Measurements from ENCODE around the gene REXO1.
"Not testable (repeated sequence)": the region's sequence is repeated elsewhere in the genome, so short reads cannot be mapped to it uniquely, and the experiment has no call there.

Gene REXO1

DNA sequence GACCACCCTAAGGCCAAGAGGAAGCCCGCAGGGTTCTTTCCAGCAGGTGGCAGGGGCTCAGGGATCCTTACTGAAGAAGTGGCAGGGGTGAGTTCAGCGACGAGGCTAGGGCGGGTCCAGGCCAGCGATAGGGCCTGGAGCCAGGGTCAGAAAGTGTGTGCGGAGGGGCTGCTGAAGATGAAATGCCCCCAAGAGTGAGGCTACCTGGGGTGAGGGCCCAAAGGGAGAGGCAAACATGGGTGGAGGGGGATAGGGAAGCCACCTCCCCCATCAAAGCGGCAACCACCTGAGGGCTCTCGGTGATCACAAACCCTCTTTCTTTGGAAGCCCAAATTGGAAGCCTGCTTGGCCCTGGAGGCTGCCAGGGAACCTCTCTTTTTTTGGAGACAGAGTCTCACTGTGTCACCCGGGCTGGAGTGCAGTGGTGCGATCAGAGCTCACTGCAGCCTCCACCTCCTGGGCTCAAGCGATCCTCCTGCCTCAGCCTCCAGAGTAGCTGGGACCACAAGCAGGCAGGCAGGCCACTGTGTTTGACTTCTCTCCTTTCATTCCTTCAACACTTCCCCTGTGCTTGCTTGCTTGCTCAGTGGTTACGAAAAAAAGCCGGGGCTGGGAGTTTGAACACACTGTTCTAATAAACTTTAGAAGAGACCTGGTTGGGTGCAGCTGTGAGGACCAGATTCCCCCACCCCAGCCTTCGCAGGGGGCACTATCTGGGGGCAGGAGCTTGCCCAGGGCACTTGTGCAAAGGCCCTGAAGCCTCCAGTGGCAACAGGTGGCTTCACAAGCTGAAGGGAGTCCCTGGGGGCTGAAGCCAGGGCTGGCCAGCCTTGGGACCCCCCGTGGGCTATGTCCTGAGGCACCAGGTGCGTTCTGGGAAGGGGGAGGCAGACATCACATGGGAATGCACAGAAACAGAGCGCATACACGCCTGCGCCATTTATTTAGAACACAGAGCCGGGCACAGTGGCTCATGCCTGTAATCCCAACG, 34.8 kb downstream of the REXO1 start:
- DNase-seq = no peak

DNA sequence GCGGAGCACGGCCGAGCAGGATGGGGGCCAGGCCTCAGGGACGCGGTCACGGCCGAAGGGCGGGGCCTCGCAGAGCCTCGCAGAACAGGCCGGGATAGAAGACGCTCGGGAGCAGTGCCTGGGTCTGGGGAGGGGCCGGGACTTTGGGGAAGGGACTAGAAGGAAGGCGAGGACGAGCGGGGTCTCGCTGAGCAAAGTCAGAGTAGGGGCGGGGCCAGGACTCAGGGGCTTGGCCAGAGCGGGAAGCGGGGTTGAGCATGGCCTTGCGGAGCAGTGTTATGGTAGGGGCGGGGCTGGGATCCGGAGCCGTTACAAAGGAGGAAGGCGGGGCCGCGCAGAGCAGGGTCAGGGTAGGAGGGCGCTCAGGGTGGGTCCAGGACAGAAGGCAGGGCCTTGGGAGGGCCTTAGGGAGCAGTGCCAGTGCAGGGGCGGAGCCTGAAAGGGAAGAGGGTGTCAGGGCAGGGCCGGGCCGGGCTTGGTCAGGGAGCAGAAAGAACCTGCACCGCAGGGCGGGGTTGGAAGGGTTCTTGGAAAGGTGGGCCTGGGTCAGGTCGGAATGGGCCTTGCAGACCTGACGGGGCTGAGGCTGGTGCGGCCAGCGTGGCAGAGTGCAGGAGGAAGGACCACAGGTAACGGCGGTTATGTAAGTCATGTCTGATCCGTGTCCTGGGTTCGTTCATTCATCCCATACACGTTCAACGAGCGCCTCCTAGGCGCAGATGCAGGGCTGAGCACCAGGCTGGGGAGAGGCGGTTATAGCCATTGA, 35.7 kb downstream of the REXO1 start:
- DNase-seq = peak; percentile 100

DNA sequence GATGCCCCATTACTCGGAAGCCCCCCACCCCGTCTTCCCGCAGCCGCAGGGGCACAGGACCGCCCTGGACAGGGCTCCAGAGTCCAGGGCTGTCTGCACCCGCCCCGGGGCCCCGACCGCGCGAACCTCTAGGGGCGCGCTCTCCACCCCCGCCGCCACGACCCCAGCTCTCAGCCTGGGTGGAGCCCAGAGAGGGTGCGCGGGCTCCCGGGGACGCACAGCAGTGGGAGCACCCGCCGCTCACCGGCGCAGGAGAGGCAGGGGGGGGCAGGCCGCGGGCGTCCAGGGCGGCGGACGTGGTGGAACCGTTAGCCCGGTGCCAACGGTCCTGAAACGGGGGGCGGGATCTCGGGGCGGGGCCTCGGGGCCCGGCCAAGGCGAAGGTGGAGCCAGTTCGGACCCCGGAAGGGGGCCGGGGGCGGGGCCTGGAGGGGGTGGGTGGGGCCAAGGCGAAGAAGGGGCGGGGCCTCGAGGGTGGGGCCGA, 36.3 kb downstream of the REXO1 start, which contains the start of gene ATP8B3:
Gene ATP8B3 (minus strand): TSS at position 335 of the 484 bp plus-strand sequence. CDS start 540 bp downstream, outside the sequence.
- DNase-seq = no peak

DNA sequence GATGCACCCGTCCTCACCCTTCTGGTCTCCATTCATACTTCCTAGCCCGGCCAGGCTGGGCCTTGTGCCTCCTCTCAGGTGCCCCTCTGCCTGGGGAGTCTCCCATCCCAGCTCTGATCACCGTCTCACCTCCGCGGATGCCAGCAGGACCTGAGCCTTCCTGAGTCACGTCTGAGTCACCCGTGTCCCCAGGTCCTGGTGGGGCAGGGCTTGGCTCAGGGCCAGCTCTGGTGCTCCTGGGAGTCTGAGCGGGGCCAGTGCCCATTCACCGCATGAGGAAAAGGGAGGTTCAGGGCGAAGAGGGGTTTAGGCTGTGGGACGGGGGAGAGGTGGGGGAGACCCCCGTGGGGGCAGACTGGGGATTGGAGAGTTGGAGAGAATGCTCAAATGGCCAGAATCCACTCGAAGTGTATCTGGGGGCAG, 36.8 kb downstream of the REXO1 start:
- DNase-seq = peak; percentile 79

DNA sequence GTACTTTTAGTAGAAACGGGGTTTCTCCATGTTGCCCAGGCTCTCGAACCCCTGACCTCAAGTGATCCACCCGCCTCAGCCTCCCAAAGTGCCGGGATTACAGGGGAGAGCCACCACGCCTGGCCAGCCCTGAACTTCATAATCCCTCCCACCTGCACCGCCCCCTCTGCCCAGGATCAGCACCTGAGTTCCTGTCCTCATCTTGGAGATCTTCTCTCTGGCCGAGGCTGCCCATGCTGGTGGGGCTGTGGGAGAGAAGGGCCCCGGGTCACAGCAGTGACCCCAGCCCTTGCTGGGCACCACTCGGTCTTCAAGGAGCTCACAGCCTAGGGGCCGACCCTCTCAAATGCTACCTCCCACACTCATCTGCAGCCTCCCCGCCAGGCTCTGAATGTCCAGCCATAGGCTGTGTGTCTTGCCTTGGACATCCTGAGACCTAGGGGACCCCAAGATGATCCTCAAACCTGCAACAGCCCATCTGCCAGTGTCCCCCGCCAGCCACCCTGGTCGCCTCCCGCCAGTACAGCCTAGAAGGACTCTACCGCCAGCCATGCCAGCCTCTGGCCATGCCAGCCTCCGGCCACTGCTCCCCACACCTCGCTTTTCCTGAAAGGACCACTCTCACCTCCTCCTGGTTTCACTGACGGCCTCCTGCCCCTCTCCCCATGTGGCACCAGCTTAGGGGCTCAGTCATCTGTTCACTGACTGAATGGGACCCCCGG, 37.7 kb downstream of the REXO1 start:
- no peak for DNase-seq

DNA sequence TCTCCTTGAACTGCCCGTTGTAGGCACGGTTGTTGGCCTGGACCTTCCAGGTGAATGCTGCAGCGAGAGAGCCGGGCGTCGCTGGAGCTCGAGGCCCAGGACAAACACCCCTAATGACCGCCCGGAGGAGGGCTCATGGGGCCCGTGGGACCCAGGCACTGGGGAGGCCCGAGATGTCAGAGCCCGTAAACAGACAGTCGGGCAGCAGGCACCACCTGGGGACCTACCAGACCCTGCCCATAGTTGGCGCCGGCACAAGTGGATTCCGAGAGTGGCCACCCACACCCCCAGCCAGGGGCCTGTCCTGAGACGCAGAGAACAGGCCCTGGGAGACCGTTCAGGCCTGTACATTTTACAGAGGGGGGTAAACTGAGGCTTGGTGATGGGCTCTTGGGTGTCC, 38.6 kb downstream of the REXO1 start:
- DNase-seq = no peak

DNA sequence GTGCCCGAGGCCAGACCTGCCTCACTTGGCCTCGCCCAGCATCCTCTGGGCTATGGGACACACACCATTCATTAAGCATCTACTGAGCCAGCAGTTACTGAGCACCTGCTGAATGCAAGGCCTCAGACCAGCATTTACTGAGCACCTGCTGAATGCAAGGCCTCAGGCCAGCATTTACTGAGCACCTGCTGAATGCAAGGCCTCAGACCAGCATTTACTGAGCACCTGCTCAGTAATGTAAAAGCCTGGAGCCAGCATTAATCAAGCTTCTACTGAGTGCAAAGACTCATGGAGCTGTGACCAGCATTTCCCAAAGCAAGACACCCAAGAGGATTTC, 39.9 kb downstream of the REXO1 start:
- no peak for DNase-seq

DNA sequence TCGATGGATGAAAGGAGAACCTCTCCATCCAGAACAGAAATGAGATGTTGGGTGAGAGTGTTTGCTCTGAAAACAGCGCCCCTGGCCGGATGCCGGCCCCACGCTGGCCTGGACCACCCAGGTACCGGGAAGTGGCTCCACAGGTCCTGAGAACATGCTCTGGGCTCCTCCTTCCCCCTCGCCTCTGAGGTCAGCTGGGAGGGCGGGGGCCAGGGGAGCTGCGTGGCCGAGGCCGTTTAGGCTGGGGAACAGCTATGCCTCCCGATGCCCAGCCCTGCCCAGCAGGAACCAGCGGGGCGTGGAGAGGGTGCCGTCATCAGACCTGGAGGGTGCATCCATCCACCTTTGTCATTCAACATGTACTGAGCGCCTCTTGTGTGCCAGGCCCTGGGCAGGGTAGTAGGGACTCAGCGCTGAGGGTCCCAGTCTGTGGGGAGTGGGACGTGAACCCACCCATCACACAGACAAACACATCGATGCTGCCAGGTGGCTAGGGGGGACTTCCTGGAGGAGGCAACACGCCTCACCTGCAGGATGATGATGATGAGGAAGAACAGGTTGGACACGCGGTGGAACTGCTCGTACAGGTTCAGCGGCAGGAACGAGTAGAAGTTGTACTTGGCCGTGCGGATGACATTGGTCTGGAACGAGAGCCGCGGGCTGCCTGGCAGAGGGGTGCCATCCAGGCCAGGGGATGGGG, 40.4 kb downstream of the REXO1 start:
- no peak for DNase-seq

DNA sequence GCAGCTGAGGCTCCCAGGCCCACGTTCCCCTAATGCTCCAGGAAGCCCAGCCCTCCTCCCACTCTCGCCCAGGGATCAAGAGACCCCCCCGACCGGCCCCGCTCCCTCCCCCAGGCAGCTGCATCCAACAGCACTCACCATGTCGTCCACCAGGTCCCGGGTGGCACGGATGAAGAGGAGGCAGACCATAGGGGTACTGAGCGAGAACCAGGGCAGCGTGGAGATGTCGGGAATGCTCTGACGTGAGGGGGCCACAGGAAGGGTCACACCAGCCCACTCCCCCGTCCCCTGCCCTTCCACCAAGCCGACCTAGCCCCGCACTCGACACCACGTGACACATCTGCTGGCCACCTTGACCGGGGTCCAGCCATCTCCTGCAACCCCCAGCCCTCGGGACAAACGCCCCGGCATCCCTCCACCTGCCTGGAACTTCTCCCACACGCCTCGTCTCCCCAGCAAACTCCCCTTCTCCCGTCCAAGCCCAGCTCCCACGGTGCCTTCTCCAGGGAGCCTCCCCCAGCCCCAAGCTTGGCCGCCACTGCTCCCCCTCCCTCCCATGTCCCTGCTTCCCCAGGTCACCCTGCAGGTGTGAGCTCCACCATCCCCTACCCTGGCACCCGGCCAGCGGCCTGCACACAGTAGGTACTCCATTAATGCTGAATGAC, 41.1 kb downstream of the REXO1 start:
- no peak for DNase-seq

DNA sequence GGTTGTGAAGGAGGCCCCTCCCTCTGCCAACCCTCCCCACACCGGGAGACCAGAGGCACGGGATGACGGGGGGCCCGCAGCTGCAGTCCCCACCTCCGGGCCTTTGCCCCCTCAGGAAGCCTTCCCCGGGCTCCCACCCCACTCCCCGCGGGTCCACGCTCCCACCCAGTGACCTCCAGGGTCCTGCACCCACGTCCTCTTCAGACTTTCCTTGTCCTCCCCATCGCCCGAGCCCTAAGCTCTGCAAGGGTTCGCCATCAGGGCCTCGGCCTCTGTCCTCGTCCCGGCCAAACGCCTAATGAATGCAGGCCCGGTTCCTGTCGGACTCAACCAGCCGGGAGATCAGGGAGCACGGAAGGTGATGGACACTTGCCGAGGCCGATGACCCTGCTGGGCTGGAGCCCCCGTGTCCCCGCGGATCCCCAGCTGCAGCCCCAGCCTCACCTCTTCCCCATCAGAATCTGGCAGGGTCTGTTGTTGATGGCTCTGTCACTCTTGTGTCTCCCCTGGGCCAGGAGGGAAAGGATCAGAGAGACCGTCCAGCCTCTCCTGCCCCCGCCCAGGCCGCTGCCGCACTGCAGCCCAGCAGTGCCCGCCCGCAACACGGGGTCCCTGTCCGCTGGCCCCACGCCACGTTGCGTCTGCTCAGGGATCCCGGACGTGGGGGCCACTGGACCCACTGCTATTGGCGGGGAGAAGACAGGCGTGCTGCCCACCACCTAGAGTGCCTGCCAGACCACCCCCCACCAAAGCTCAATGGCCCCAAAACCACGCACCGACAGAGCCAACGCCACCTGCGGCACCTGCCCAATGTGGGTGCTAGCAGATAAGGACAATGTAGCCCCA, 41.9 kb downstream of the REXO1 start:
- no peak for DNase-seq

DNA sequence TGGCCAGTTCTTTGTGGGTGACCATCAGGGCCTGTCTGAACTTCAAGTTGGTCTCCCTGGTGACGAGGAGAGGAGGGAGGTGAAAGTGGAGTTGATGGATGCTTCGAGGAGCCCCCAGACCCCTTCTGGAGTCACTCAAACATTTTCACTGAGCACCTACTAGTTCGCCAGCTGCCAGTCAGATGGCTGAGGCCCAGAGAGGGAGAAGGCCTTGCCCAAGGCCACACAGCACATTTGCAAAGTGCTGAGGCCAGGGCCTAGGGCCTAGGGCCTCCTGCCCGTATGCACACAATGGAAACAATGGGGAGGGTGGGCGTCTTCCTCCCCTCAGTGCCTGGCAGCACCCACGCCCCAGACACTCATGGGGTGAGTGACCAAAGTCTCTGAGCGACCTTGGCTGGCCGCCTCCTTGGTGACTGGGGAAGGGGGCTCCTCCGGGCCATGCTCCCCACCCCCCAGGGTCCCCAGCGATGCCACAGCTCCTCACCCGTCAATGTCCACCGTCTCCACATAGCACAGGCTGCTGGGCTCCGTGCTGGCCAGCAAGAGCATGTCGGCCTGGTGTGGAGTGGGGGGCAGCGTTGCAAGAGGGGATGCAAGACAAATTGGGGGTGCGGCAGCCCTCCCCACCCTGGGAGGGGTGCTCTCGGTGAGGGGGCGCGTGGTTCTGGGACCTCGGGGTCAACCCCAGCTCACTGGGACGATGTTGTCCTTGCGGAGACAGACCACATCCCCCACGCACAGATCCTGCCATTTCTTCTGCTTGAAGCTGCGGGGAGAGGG, 42.7 kb downstream of the REXO1 start:
- no peak for DNase-seq

DNA sequence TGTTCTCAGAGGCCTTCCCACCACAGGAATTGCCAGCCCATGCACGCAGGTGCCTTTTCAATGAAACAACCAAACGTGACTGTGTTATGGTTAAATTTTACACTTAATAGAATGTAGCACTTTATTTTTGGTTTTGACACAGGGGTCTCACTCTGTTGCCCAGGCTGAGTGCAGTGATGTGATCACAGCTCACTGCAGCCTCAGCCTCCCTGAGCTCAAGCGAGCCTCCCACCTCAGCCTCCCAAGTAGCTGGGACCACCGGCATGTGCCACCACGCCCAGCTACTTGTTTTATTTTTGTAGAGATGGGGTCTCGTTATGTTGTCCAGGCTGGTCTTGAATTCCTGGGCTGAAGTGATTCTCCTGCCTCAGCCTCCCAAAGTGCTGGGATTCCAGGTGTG, 43.4 kb downstream of the REXO1 start:
- no peak for DNase-seq

DNA sequence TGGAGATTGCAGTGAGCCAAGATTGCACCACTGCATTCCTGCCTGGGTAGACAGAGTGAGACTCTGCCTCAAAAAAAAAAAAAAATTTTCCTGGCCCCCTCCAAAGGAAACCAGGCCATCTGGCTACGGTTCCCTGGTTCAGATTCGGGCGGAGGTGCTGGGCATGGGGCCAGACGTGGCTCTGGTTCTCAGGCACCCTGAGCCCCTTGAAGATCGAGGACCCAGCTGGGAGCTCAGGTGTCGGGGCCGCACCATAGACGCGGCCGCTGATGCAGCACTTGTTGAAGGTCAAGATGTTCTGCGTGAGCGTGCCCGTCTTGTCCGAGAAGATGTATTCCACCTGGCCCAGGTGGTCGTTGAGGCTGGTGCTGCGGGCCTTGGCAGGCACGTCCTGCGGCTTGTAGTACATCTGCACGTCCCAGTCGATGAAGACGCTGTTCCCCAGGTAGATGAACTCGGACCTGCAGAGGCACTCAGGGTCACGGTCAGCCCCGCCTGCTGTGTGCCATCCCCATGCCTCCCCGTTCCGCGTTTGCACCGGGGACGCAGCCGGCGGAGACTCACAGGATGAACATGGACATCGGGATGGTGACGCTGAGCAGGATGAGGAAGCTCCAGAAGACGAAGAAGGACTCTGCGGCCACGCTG, 48.5 kb downstream of the REXO1 start:
- no peak for DNase-seq

DNA sequence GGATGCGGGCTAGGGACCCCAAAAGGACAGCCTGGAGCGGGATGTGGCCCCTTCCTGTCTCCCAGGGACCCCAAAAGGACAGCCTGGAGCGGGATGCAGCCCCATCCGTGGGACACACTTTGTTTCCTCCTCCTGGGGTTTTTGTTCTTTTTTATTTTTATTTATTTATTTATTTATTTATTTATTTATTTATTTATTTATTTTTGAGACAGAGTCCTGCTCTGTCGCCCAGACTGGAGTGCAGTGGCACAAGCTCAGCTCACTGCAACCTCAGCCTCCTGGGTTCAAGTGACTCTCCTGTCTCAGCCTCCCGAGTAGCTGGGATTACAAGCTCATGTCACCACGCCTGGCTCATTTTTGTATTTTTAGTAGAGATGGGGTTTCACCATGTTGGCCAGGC, 51.0 kb downstream of the REXO1 start:
- DNase-seq = not testable (repeated sequence)

DNA sequence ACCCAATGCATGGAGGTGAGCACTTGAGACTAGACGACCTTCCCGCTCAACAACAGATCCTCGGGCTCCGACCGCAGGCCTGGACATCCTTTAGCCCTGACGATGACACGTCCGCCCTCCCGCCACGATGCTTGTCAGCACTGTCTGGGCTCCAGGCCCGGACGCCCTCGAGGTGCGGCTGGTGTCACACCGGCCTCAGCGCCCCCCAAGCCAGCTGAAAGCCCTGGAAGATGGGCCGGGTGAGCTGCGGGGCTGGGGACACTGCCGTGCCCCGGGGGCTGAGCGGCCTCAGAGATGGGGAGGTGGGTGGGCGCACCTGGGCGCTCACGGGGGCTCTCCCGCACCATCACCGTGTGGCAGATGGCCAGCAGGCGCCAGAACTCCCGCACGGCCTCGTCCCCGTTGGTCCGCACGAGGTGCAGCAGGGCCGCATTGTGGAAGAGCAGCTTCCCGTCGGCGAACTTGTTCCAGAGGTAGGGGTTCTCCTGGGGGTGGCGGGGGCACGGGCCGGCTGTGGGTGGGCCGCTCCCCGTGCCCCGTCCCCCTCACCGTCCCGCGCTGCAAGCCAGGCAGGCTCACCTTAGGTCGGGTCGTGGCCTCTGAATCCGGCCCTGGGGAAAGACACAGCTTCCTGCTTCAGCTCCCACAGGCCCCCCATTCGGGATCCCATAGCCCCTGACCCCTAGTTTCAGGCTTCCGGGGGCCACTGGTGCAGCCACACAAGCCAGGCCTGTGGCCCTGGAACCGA, 51.7 kb downstream of the REXO1 start:
- DNase-seq = no peak

DNA sequence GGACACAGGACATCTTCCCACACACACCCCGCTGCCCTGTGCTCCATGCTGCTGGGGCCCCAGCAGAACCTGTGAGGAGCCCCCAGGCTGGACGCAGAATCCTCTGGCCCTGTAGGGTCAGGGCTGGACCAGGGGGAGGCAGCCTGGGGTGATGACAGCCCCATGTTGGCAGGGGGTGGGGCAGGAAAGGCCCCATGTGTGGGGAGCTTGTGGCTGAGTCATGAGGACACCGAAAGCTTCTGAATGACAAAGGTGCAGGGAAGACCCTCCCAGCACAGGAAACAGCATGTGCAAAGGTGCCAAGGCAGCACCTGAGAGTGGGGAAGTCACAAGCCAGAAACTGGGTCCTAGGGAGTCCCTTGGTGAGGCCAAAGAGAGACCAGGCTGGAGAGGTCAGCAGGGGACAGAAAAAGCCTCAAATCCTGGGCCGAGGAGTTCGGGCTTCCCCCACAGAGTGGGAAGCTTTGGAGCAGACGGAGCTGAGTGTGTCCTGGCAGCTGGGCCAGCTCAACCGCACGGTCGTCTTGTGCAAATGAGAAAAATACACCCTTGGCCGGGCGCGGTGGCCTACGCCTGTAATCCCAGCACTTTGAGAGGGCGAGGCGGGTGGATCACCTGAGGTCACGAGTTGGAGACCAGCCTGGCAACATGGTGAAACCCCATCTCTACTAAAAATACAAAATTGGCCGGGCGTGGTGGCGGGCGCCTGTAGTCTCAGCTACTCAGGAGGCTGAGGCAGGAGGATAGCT, 53.7 kb downstream of the REXO1 start:
- no peak for DNase-seq

DNA sequence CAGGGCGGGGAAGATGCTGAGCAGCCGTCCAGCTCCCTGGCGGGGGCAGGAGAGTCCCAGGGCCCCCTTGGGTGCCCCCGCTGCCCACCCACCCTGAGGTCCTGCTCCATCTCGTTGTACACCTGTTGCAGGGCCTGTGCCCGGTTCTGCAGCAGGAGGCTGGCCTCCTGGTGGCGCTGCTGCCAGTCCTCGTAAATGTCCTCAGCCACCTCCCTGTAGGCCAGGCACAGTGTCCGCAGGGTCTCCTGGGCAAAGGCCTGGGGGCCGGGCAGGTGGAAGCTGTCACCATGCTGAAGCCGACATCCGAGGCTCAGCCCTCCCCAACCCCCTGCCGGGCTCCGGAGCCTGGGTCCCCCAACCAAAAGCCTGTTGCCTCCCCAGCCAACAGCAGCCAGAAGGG, 56.4 kb downstream of the REXO1 start:
- DNase-seq = no peak

All from hematopoietic multipotent progenitor cell treated with erythropoietin and hydrocortisone succinate and interleukin-3 and kit ligand, for 6 days (in vitro differentiated cells).